H9 (cell line): ENCODE results near the gene EVI5. TPM values are rescaled to one million over a fixed set of nuclear protein-coding genes. Genes with fewer than 3 reads are reported as not detected.

Experiments
- DNase-seq: peaks from one replicate; pipeline ENCODE4 v3.0.0-alpha.2; 2017
- H2AFZ ChIP-seq: one replicate; pipeline ENCODE4 v1.6.1; 2013; ENCODE audit warnings: mild to moderate bottlenecking, low read length, control low read depth, moderate library complexity
- H2AK5ac ChIP-seq: 2 replicates; pipeline ENCODE4 v1.6.1; 2013; ENCODE audit warnings: low read length, control low read depth, mixed read lengths; ENCODE audit not compliant: insufficient read length
- H2BK120ac ChIP-seq: one replicate; pipeline ENCODE4 v1.6.1; 2013; ENCODE audit warnings: low read depth, mild to moderate bottlenecking, low read length, control low read depth, inconsistent platforms; ENCODE audit not compliant: poor library complexity, severe bottlenecking
- H2BK12ac ChIP-seq: 2 replicates; pipeline ENCODE4 v1.6.1; 2013; ENCODE audit warnings: low read length, control low read depth, mixed read lengths, low read depth; ENCODE audit not compliant: insufficient read length
- H2BK15ac ChIP-seq: 2 replicates; pipeline ENCODE4 v1.6.1; 2013; ENCODE audit warnings: low read depth, low read length, control low read depth
- H2BK20ac ChIP-seq: one replicate; pipeline ENCODE4 v1.6.1; 2013; ENCODE audit warnings: low read depth, mild to moderate bottlenecking, low read length, control low read depth, inconsistent platforms; ENCODE audit not compliant: poor library complexity, severe bottlenecking
- H2BK5ac ChIP-seq: 2 replicates; pipeline ENCODE4 v1.6.1; 2013; ENCODE audit warnings: low read length, control low read depth, mixed read lengths; ENCODE audit not compliant: insufficient read length
- H3K14ac ChIP-seq: 2 replicates; pipeline ENCODE4 v1.6.1; 2013; ENCODE audit warnings: low read length, control low read depth; ENCODE audit not compliant: insufficient read depth
- H3K18ac ChIP-seq: 2 replicates; pipeline ENCODE4 v1.6.1; 2013; ENCODE audit warnings: low read depth, mild to moderate bottlenecking, mixed read lengths, low read length, control low read depth; ENCODE audit not compliant: insufficient read length
- H3K23ac ChIP-seq: 2 replicates; pipeline ENCODE4 v1.6.1; 2013; ENCODE audit warnings: low read length, control low read depth, mixed read lengths, low read depth; ENCODE audit not compliant: insufficient read length
- H3K23me2 ChIP-seq: 2 replicates; pipeline ENCODE4 v1.6.1; 2013; ENCODE audit warnings: low read depth, mild to moderate bottlenecking, mixed read lengths, low read length, control low read depth; ENCODE audit not compliant: insufficient read length, poor library complexity, severe bottlenecking
- H3K27ac ChIP-seq: 2 replicates; pipeline ENCODE4 v1.5.1; 2013; ENCODE audit warnings: low read length, control low read depth, mixed read lengths, low read depth; ENCODE audit not compliant: insufficient read length
- H3K27me3 ChIP-seq: 2 replicates; pipeline ENCODE4 v1.6.1; 2013; ENCODE audit warnings: low read length, control low read depth, inconsistent platforms; ENCODE audit not compliant: insufficient read depth
- H3K4ac ChIP-seq: 2 replicates; pipeline ENCODE4 v1.6.1; 2013; ENCODE audit warnings: low read depth, mild to moderate bottlenecking, control low read depth, inconsistent platforms, low read length, moderate library complexity
- H3K4me1 ChIP-seq: 2 replicates; pipeline ENCODE4 v1.6.1; 2013; ENCODE audit warnings: low read length, control low read depth, inconsistent platforms; ENCODE audit not compliant: insufficient read depth
- H3K4me2 ChIP-seq: 2 replicates; pipeline ENCODE4 v1.6.1; 2013; ENCODE audit warnings: low read length, control low read depth, mixed read lengths; ENCODE audit not compliant: insufficient read length, insufficient read depth
- H3K56ac ChIP-seq: 2 replicates; pipeline ENCODE4 v1.6.1; 2013; ENCODE audit warnings: low read depth, mild to moderate bottlenecking, mixed read lengths, low read length, control low read depth; ENCODE audit not compliant: insufficient read length
- H3K79me1 ChIP-seq: 2 replicates; pipeline ENCODE4 v1.6.1; 2013; ENCODE audit warnings: low read depth, mild to moderate bottlenecking, moderate library complexity, low read length, control low read depth, inconsistent platforms; ENCODE audit not compliant: insufficient read depth, poor library complexity, severe bottlenecking
- H3K79me2 ChIP-seq: 2 replicates; pipeline ENCODE4 v1.6.1; 2013; ENCODE audit warnings: low read length, control low read depth, inconsistent platforms; ENCODE audit not compliant: insufficient read depth
- H3K9ac ChIP-seq: 2 replicates; pipeline ENCODE4 v1.6.1; 2013; ENCODE audit warnings: low read length, control low read depth, mixed read lengths; ENCODE audit not compliant: insufficient read length; ENCODE audit errors: extremely low read depth
- H3K9me3 ChIP-seq: one replicate; pipeline ENCODE4 v1.6.1; 2013; ENCODE audit warnings: low read depth, low read length, inconsistent platforms; ENCODE audit not compliant: control insufficient read depth
- H3T11ph ChIP-seq: one replicate; pipeline ENCODE4 v1.6.1; 2013; ENCODE audit warnings: mild to moderate bottlenecking, low read length, control low read depth, inconsistent platforms
- H4K20me1 ChIP-seq: one replicate; pipeline ENCODE4 v1.6.1; 2013; ENCODE audit not compliant: control insufficient read depth, insufficient read length, insufficient read depth
- H4K5ac ChIP-seq: 2 replicates; pipeline ENCODE4 v1.6.1; 2013; ENCODE audit warnings: low read depth, mild to moderate bottlenecking, mixed read lengths, low read length, control low read depth; ENCODE audit not compliant: insufficient read length
- H4K8ac ChIP-seq: replicated peaks from 2 replicates; pipeline ENCODE4 v1.6.1; 2013; ENCODE audit warnings: low read length, control low read depth, mixed read lengths, low read depth; ENCODE audit not compliant: insufficient read length
- H4K91ac ChIP-seq: 2 replicates; pipeline ENCODE4 v1.6.1; 2013; ENCODE audit warnings: low read depth, mild to moderate bottlenecking, moderate library complexity, mixed read lengths, low read length, control low read depth; ENCODE audit not compliant: insufficient read length
- H3K27ac Mint-ChIP-seq, 3 experiments: 2 replicates in 2 of 3; 3 replicates in 1 of 3; pipeline ENCODE4 v1.8.0; 2020 to 2021; ENCODE audit warnings: mixed read lengths in 3 of 3, mild to moderate bottlenecking in 1 of 3, moderate library complexity in 1 of 3
- H3K27me3 Mint-ChIP-seq: 2 replicates; pipeline ENCODE4 v1.8.0; 2021; ENCODE audit warnings: low read depth, mild to moderate bottlenecking, moderate library complexity, mixed read lengths
- H3K36me3 Mint-ChIP-seq, 3 experiments: 2 replicates in 2 of 3; 3 replicates in 1 of 3; pipeline ENCODE4 v1.8.0; 2020 to 2021; ENCODE audit warnings: low read depth in 3 of 3, mixed read lengths in 3 of 3; ENCODE audit not compliant: insufficient read depth in 1 of 3
- H3K4me1 Mint-ChIP-seq, 2 experiments: 2 replicates each; pipeline ENCODE4 v1.8.0; 2020; ENCODE audit warnings: mixed read lengths in 2 of 2
- H3K4me3 Mint-ChIP-seq, 2 experiments: 2 replicates in 1 of 2; 3 replicates in 1 of 2; pipeline ENCODE4 v1.8.0; 2020 to 2021; ENCODE audit warnings: mild to moderate bottlenecking in 2 of 2, mixed read lengths in 2 of 2, moderate library complexity in 1 of 2
- H3K9me3 Mint-ChIP-seq, 2 experiments: 2 replicates in 1 of 2; 3 replicates in 1 of 2; pipeline ENCODE4 v1.8.0; 2020; ENCODE audit warnings: mild to moderate bottlenecking in 2 of 2, mixed read lengths in 2 of 2, moderate library complexity in 1 of 2
- WGBS: extraction: QIAGEN DNeasy Blood & Tissue Kit; methylation state at CpG from one replicate; pipeline ENCODE4 v1.1.7; 2013; ENCODE audit warnings: missing lambda C conversion rate, low lambda C conversion rate, mixed read lengths; ENCODE audit not compliant: insufficient read length; ENCODE audit errors: extremely low coverage; 5-methylcytosine and 5-hydroxymethylcytosine counted together
- total RNA-seq: library from RNA; stranded (reverse); gene quantifications from 2 replicates; pipeline ENCODE4 v1.2.1, GENCODE V29; 2021
- TF ChIP-seq, protein P1 (sequence below): fragments of 200-600 bp; sonication (generic); conservative IDR thresholded peaks from 3 replicates; pipeline ENCODE4 v1.8.0; 2021; ENCODE audit warnings: antibody characterized with exemption, mild to moderate bottlenecking

The EVI5 gene
- total RNA-seq, 1 experiment from 2014 or later, result 9.7 TPM

GRCh38 chr1:92623187-92623778, 161.6 kb downstream of the EVI5 start:
- Histone ChIP-seq H3K4me2 (no peak overlapping the region), H2BK5ac (no peak overlapping the region), H3T11ph (no peak overlapping the region), H4K5ac (no peak overlapping the region), H3K4ac (no peak overlapping the region), H2BK15ac (no peak overlapping the region), H3K23me2 (no peaks in the 10 kb centered on the region), H3K79me1 (no peaks in the 10 kb centered on the region), H2AK5ac (no peak overlapping the region), H3K27ac (no peak overlapping the region), H3K56ac (no peak overlapping the region), H2BK20ac (no peak overlapping the region), H3K9me3 (no peaks in the 10 kb centered on the region), H3K9ac (no peak overlapping the region), H4K8ac (no peak overlapping the region), H2BK12ac (no peak overlapping the region), H4K20me1 (no peaks in the 10 kb centered on the region), H3K18ac (no peak overlapping the region), H3K4me1 (no peaks in the 10 kb centered on the region), H2BK120ac (no peak overlapping the region), H4K91ac (no peak overlapping the region), H3K23ac (no peak overlapping the region), H2AFZ (no peak overlapping the region), H3K27me3 (no peaks in the 10 kb centered on the region), H3K14ac (no peak overlapping the region), H3K79me2 (no peaks in the 10 kb centered on the region)
- no peaks in the 10 kb centered on the region for H3K4me1 Mint-ChIP-seq
- no peak overlapping the region for H3K27ac Mint-ChIP-seq
- no peaks in the 10 kb centered on the region; a peak in 1 of 5 replicates for H3K9me3 Mint-ChIP-seq
- WGBS, result no CpG with 5 or more reads among the region's 3 CpGs
- TF ChIP-seq, protein P1, sequence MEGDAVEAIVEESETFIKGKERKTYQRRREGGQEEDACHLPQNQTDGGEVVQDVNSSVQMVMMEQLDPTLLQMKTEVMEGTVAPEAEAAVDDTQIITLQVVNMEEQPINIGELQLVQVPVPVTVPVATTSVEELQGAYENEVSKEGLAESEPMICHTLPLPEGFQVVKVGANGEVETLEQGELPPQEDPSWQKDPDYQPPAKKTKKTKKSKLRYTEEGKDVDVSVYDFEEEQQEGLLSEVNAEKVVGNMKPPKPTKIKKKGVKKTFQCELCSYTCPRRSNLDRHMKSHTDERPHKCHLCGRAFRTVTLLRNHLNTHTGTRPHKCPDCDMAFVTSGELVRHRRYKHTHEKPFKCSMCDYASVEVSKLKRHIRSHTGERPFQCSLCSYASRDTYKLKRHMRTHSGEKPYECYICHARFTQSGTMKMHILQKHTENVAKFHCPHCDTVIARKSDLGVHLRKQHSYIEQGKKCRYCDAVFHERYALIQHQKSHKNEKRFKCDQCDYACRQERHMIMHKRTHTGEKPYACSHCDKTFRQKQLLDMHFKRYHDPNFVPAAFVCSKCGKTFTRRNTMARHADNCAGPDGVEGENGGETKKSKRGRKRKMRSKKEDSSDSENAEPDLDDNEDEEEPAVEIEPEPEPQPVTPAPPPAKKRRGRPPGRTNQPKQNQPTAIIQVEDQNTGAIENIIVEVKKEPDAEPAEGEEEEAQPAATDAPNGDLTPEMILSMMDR, result peak; percentile 58
- peaks cover 7 to 19% (median 8%) of the 10 kb centered on the region in 3 experiments; a peak in 6 of 7 replicates for H3K36me3 Mint-ChIP-seq
- DNase-seq, result no peak
- H3K27me3 Mint-ChIP-seq, result no peaks in the 10 kb centered on the region
- H3K4me3 Mint-ChIP-seq, result no peak overlapping the region
